Right ventricle myocardium inferior (tissue), 1 donor: ENCODE data around the gene PPFIA4. TPM values are rescaled to one million over a fixed set of nuclear protein-coding genes. Genes with fewer than 3 reads are reported as not detected.

ENCODE experiments used
- ATAC-seq: fragments of 200-7000 bp; cut with Tn5 transposase; one replicate; pipeline ENCODE4 v1.9.1; 2020; ENCODE audit warnings: mild to moderate bottlenecking, moderate library complexity
- DNase-seq: peaks from one replicate; pipeline ENCODE4 v3.0.0; 2021; ENCODE audit errors: missing footprints
- intact Hi-C: fragments of 100-400 bp; cut with DNase I; formaldehyde crosslinking; loops from one replicate; pipeline ENCODE4 v1.11.0; 2022
- total RNA-seq: library from RNA; stranded (reverse); fragmentation: NEBNext Ultra II Directional; extraction: Animal tissue kit (Norgen Biotek cat#: 25700); gene quantifications from one replicate; pipeline ENCODE4 v1.2.1, GENCODE V29; 2021
- donor health status: DM: no; HTN: yes; CAD: no; lungs with severe emphysema.

Gene PPFIA4
- total RNA-seq, 1 donor from 2014 or later = 22.2 TPM

DNA sequence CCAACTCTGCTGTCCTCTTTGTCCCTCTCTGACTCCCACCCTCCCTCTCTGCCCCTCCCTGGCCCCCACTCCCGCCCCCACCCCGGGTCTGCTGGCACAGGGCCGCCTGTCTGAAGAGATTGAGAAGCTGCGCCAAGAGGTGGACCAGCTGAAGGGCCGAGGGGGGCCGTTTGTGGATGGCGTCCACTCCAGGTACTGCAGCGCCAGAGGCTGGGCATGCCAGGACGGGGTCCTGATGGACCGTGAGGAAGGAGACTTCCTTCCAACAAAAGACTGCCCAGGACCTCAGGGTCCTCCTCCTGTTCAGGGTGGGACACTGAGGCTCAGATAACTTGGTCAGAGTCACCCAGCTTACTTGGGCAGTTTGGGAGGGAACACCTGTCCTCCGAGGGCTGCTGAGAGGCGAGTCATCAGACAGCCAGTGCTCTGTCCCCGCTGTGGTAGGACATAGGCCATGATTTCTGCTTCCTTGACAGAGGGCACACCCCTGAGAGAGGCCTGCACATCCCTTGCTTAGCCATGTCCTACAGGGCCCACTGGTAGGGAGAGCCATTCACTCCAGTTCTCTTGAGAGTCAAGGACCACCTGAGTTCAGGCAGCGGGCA is 23.4 kb downstream of the PPFIA4 start:
- intact Hi-C loops = no loop called here
- DNase-seq (no peak), ATAC-seq (no peak)

DNA sequence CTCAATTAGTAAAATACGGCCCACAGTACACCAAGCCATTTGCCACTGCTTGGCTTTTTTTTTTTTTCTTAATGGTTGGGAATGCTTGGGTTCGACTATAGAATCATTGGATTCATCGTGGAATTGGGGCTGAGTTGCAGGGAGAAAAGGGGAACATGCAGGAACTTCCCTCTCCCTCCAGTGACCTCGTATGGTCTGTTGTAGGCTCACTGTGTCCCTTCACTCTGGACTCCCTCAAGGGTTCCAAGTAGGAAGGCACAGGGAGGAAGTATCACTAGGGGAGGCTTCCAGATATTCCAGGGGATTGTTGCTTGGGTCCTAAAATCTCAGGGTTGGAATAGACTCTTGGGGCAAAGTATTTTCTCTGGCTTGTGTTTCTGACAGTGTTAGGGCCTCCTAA is 24.5 kb downstream of the PPFIA4 start:
- ATAC-seq (no peak), DNase-seq (no peak)
- intact Hi-C loops = no loop called here

DNA sequence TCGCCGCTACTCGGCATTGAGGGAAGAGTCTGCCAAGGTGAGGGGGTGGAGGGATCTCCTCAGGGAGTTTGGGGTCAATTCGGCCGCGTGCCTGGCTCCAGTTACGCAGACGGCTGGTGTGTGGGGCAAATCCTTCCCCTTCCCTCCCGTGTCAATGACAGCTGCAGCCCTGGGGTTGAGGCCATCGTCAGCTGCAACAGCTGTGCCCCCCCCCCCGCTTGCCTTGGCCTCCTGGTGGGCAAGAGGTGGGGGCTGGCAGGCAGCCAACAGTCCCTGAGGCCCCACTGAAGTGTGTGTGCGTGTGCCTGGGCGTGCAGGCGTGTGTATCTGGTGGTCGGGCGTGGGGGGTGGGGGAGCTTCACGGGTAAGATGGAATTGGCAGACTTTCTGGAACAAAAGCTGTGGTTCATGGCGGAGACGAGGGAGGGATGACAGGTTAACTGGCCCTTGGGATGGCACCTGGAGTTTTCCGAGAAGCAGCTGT is 25.6 kb downstream of the PPFIA4 start:
- DNase-seq (no peak), ATAC-seq (no peak)
- intact Hi-C loops = no loop called here

DNA sequence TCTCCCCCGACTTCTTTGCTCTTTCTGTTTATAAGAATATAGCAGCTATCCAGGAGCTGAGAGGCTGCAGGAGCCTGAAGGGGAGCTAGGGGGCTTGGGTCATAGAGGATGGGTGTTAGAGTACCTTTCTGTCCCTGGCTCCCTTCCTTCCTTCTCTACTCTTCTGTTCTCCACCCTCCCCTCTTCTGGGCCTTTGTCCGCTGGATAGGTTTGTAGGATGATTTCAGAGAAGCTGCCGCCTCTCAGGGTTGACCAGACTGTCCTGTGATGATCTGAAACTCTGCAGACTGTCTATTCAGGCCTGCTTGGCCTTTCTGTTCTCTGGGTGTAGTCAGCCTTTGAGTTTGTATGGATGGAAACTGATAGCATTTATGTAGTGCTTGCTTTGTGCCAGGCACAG is 26.3 kb downstream of the PPFIA4 start:
- ATAC-seq (no peak), DNase-seq (no peak)
- intact Hi-C loops = no loop called here

DNA sequence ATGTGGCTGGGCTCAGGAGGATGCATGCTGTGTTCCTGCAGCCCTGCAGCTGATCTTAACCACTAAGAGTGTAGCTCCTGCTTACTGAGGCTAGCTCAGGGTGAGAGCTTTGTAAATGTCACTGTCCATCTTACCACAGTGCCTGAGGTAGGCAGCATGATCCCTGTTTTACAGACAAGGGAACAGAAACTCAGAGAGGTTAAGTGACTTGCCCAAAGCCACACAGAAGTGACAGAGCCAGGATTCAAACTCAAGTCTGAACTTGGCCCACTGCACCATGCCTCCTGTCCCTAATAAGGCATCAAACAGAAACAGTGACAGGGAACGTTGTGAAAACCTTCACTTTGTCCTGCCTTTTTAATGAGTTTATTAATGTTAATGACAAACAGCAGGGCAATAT is 27.9 kb downstream of the PPFIA4 start:
- ATAC-seq (no peak), DNase-seq (no peak)
- intact Hi-C loops = no loop called here

DNA sequence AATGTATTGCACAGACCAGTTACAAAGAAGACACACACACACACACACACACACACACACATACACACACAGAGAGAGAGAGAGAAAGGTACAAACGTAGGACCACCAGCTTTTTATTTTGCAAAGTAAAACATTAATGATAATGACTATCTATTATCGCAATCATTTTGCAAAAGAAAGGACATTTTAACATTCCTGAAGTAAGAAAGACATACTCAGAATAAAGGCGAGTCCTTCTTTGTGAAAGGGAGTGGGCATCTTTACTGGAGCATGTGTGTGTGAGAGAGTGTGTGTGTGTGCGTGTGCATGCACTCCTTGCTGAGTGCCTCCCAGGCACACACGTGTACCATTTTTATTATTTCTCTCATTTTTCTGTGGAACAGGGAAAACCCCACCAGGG is 28.4 kb downstream of the PPFIA4 start:
- ATAC-seq = no peak
- DNase-seq = no peak
- intact Hi-C loops = no loop called here

DNA sequence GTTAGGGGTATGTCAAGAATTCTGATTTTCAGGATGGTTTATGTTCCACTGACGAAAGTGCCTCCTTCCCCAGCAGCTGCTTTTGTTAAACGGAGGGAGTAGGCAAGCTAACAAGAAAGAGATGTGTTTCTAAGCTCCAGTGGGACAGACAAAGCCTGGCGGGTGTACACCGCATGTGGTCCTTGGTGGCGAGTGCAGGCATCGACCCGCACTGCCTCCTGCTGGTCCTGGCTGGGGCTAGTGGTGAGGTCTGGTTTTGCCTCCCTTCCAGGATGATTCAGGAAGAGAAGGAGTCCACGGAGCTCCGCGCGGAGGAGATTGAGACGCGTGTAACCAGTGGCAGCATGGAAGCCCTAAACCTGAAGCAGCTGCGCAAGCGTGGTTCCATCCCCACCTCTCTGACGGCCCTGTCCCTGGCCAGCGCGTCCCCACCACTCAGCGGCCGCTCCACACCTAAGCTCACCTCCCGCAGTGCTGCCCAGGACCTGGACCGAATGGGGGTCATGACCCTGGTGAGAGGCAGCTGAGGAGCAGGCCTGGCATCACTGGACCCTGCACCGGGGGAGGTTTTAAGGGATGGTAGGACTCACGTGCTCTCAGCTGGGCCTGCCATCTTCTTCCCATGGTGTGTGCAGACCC is 29.0 kb downstream of the PPFIA4 start:
- ATAC-seq (no peak), DNase-seq (no peak)
- intact Hi-C loops = no loop called here

DNA sequence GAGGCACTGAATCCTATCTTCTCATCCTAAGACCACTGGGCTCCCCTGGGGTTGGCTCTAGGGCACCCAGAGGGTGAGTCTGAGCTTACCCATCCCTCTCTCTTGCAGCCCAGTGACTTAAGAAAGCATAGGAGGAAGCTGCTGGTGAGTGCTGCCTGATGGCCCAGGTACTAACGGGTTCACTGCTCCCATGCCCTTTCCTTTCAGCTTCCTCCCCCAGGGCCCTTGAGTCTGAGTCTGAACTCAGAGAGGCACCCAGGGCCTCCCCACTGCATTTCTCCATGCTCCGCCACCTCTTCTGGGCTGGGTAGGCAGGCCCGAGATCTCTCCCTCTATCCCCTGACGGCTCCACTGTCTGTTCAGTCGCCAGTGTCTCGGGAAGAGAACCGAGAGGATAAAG is 29.7 kb downstream of the PPFIA4 start:
- ATAC-seq (no peak), DNase-seq (no peak)
- intact Hi-C loops = no loop called here

DNA sequence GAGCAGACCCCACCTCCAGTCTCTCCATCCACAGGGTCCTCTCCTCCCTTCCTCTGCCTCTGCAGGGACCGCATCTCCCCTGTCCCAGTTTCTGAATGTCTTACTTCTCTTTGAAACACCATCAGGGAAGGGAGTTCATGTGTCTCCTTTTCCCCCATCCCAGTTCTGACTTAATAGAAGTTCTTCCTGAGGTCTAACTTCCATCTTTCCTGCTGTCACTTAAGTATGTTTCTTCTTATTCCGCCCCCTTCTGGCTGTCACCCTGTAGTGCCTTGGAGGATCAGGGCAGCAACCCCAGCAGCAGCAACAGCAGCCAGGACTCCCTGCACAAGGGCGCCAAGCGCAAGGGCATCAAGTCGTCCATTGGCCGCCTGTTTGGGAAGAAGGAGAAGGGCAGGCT is 30.2 kb downstream of the PPFIA4 start:
- intact Hi-C loops = no loop called here
- DNase-seq (no peak), ATAC-seq (no peak)

DNA sequence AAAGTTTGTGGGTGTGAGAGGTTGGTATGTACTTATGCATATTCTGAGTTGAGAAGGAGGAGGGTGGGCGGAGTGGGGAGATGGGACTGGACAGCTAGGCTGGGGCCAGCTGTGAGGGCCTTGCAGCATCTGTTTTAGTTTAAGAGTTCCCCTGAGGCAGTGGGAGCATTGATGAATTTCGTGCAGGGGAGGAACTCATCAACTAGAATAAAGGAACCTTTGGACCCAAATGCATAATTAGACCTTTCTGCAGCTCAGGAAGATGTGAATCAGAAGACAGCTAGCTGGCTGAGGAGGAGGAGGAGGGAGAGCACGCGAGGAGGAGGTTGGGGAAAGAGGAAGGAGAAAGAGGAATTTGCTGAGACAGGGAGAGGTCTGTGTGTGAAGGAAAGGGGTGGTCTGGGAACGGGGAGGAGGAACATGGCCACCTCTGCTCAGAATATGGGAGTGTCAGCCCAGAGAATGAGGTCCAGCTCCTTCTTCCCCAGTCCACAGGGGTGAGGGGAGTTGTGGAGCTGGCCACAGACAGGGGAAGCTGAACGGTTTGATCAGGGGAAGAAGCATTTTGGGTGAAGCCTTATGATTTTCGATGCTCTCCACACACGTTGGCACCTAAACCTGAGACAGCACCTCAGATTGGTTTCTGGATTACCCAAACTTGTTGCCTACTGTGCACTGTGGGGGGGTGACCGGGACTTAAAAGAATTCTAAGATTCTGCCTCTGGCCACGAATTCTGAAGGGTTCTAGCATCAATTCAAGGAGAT is 31.8 kb downstream of the PPFIA4 start:
- intact Hi-C loops = no loop called here
- ATAC-seq (peak; percentile 33), DNase-seq (no peak)

DNA sequence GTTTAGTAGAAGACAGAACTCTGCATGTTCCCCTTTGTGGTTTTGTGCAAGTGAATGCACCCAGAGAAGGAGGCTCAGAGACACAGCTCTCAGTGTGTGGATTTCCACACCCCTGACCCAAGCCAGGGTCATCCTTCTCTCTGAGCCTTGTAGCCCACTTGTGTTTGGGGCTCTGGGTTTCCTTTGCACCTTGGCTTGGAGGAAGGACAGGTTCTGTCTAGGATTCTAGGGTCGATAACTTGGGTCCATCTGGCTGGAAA is 32.3 kb downstream of the PPFIA4 start:
- intact Hi-C loops = no loop called here
- DNase-seq (no peak), ATAC-seq (peak; percentile 36)

DNA sequence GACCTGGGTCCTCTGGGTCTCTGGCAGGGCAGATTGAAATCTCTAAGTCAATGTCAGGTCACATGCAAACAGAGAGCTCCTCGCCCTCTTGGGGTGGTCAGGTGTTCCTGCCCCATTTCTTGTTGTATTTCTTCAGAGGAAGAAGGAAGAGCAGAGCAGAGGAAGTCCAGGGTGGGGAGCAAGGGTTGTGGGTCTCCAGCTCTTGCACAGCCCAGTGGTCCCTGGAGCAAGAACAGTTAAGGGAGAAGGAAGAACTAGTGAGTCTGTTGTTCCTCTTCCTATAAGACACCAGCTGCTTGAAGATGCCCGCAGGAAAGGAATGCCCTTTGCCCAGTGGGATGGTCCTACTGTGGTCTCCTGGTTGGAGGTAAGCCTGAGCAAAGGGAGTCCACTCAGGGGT is 33.2 kb downstream of the PPFIA4 start:
- no peak for DNase-seq
- ATAC-seq = no peak
- intact Hi-C loops = no loop called here

DNA sequence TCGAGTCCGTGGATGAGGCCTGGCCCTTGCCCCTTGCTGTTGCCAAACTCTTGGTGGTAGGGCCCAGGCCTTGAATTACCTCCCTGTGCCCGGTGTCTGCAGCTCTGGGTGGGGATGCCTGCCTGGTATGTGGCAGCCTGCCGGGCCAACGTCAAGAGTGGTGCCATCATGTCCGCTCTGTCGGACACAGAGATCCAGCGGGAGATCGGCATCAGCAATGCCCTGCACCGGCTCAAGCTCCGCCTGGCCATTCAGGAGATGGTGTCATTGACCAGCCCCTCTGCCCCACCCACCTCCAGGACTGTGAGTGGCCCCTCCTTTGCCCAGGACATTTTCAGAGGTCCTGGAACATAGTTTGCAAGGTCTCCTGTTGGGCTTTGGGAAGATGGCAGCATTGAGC is 33.8 kb downstream of the PPFIA4 start:
- ATAC-seq (no peak), DNase-seq (no peak)
- intact Hi-C loops = loop anchor here (10.0 kb wide), 1 partner anchor 515 kb away; no protein-coding TSS in a partner anchor

DNA sequence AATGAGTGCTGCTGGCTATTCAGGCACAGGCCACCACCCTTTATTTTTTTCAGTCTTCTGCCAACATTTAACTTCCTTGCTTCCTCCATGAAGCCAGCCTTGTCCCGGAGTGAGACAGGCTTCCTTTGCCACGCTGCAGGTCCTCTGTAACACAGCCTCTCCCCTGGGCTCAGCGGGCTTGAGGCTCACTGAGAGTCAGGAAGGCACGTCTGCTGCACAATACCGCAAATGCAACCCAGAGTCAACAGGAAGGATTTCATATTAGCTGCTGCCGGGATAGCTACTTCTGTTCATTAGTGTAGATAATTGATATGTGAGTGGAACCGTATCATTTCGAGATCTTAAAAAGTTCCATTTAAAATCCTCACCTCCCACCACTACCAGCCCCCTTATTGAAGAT is 37.0 kb downstream of the PPFIA4 start:
- ATAC-seq = no peak
- DNase-seq = no peak
- intact Hi-C loops = loop anchor here (10.0 kb wide), 1 partner anchor 512 kb away; no protein-coding TSS in a partner anchor

DNA sequence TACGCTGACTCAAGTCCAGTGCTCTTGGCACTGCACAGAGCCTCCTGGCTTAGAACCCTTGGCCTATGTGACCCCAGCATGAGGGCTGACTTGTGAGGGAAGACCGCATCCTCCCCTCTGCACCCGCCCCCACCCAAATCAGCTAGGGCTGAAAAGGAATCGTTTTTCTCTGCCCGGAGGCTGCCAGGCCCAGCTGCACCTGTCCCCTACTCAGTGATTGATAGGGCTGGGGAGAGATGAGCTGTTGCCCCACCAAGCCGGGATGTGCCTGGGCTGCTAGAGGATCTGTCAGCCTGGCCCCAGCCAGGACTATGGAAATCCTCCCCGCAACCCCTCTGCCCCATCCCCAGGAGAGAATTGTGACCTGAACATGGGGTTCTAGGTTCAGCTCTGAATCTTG is 38.9 kb downstream of the PPFIA4 start:
- intact Hi-C loops = loop anchor here (10.0 kb wide), 1 partner anchor 510 kb away; no protein-coding TSS in a partner anchor
- ATAC-seq (no peak), DNase-seq (no peak)

DNA sequence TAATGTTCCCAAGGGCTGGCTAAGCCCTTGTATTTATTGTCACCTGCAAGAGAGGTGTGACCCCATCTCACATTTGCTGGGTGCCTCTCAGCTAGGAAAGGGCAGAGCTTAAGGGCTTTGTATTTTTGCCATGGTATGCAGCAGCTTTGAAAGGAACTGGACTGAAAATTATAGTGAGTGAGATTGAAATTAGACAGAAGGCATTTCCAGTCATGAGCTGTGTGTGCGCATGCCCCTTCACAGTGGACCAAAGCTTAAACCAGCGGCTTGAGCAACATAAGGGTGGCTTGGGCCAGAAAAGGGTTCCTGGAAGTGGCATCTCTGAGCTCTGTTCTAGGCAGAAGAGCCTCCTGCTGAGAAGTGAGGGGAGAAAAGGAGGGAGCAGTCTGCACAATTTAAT is 39.7 kb downstream of the PPFIA4 start:
- ATAC-seq (no peak), DNase-seq (no peak)
- intact Hi-C loops = loop anchor here (10.0 kb wide), 1 partner anchor 509 kb away; no protein-coding TSS in a partner anchor

DNA sequence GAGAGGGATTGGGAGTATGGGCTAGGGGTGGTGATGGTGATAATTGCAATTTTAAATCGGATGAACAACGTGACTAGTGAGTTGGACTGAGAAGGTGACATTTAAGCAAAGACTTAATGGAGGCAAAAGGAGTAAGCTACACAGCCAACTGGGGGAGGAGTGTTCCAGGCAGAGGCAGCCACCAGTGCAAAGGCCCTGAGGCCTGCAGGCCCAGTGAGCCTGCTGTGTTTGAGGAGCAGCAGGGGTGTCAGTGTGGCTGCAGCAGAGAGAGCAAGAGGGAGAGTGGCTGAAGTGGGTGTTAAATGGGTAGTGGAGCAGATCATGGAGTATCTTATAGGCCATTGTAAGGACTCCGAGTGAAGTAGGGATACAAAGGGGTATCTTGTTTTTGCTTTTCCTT is 40.7 kb downstream of the PPFIA4 start:
- intact Hi-C loops = loop anchor here (10.0 kb wide), 1 partner anchor 508 kb away; no protein-coding TSS in a partner anchor

DNA sequence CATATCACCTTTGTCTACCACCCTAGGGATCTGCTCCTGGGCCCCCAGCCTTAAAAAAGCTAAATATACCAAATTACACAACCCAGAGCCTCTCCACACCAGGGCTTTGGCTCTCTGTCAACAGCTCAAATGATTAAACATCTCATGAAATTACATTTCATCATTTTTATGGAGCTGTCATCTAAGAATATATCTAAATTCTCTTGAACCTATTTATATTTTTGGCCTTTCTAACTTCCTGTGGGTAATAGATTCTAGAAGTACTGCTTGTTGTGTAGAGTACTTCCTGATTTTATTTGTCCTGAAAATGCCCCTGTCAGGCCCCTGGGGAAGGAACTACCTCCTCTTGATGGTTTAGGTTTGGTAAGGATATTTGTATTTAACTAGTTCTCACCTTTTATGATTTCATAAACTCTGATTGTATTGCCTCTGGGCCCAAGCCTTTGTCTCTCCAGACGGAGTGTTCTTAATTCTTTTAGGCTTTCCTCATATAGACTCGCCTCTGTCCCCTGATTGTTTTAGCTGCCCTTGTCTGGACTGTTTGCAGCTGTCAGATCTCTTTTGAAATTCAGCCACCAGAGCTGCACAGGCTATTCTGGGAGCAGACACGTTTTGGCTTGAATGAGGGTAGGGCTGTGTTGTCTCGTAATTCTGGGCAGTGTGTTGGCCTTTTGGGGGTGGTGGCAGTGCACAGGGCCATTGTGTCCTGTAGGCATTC is 42.9 kb downstream of the PPFIA4 start:
- intact Hi-C loops = loop anchor here (10.0 kb wide), 1 partner anchor 506 kb away; no protein-coding TSS in a partner anchor
- DNase-seq = no peak

More for the DNA sequence above, 40.7 kb downstream of the PPFIA4 start:
- ATAC-seq (no peak), DNase-seq (no peak)

DNA sequence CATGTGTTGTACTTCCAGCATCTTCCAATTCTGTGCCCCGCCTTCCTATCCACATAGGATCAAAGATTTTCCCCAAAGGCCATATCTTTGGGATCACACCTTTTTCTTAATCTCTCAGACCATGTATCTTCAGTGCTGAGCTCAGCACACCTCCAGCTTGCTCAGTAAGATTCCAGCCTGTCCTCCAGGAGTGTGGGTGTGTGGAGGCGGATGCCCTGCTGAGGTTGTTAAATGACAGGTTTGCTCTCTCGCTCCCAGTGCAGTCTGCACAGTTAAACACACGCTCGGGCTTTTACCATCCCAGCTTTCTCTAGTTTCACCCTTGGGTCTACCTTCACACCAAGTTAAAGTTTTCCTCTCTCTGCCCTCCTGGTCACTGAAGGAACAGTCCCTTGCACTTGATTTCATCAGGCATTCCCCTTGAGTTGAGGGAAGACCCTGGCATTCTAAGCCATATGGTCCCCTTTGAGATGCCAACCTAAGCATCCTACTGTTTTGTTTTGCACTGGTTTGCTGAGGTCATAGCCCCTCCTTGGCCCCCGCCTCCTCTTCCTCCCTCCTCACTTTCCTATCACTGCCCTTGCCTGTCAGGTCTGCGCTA is 45.8 kb downstream of the PPFIA4 start:
- DNase-seq (no peak), ATAC-seq (no peak)
- intact Hi-C loops = no loop called here

More for the DNA sequence above, 42.9 kb downstream of the PPFIA4 start:
- ATAC-seq = peak; percentile 88
